ENCODE data around the gene ZC3H7B. TPM values are rescaled to one million over a fixed set of nuclear protein-coding genes. Genes with fewer than 3 reads are reported as not detected.

The ZC3H7B gene
- total and polyA plus RNA-seq, 5 donors: 35.2 to 43.5 (median 35.4) TPM

DNA sequence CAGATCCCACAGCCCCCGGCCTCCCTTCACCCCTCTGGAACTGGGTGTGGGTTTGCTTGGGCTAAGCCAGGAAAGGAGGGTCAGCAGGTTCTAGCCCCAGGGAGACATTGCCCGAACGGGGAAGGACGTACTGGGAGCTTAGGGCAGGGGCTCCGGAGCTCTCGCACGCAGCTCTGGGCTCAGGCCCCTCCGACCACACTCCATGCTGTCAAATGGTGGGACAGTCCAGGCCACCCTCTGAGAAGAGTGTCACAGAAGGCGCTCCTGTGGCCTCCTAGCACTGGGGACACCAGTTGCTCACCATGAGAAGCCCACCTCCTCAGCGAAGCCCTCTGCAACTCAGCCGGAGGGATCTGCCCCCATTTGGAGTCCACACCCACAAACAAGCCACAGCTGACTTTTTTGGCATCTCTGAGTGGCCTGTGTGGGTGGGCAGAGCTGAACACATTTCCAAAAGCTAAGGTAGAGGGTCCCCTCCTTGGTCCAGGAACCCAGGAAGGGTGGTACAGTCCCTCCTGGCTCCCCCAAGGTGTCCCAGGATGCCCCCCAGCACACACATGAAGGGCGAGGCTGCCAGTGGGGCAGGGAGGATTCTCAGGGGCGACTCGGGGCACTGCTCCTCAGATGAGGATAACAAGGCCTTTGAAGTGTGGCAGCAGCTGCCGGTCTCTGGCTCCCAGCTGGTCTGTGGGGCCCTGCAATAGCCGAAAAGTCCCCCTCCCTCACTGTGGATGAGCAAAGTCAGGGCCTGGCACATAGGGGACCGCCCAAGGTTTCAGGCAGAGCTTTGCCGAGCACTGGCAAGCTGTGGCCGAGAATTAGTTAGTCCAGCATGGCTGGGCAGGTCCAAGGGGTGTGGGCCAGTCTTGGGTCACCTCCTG is 67.5 kb downstream of the ZC3H7B start:
- Histone ChIP-seq H3K4me3 (ENCODE audit: low read length) (peak overlapping the region; percentile 1), H3K9me3 (ENCODE audit: control insufficient read depth, low read length) (no peaks in the 10 kb centered on the region), H3K27ac (ENCODE audit: low read length) (peak overlapping the region; percentile 11), H3K4me1 (ENCODE audit: control insufficient read depth, insufficient read depth, low read length) (peaks cover 5% of the 10 kb centered on the region), H3K27me3 (ENCODE audit: control insufficient read depth, insufficient read depth) (no peaks in the 10 kb centered on the region)
- DNase-seq: no peak
- no peak for ATAC-seq
- intact Hi-C loops (cut with DNase I): no loop called here
- WGBS: 56% methylated on average over 19 of the region's 19 CpGs

- DNase-seq (no peak), ATAC-seq (no peak)
- Histone ChIP-seq H3K27ac (ENCODE audit: low read length) (peak overlapping the region; percentile 11), H3K4me3 (ENCODE audit: low read length) (no peak overlapping the region), H3K27me3 (ENCODE audit: control insufficient read depth, insufficient read depth) (no peaks in the 10 kb centered on the region), H3K4me1 (ENCODE audit: control insufficient read depth, insufficient read depth, low read length) (peaks cover 5% of the 10 kb centered on the region), H3K9me3 (ENCODE audit: control insufficient read depth, low read length) (no peaks in the 10 kb centered on the region)
- 30% methylated on average over 3 of the region's 3 CpGs for WGBS
- intact Hi-C loops (cut with DNase I): no loop called here
Observed at GRCh38 chr22:41369424-41369745, 68.1 kb downstream of the ZC3H7B start.

DNA sequence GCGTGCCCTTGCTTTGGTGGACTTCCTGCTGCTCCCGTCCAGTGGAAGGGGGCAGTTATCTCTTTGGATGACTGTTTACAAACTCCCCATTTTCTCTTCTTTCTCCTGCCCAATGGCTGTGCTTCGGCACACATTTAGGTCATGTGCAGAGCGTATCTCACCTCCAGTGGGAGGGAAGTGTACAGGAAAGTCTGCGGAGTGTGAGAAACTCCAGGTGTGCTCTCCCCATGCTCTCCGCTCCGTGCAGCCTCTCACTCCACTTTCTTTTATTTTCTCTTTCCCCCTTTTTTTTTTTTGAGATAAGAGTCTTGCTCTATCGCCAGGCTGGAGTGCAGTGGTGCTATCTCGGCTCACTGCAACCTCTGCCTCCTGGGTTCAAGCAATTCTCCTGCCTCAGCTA is 68.5 kb downstream of the ZC3H7B start:
- no peak overlapping the region for H3K27ac ChIP-seq (ENCODE audit: low read length)
- DNase-seq (no peak), ATAC-seq (no peak)
- intact Hi-C loops (cut with DNase I): no loop called here
- H3K4me1 ChIP-seq (ENCODE audit: control insufficient read depth, insufficient read depth, low read length): peaks cover 5% of the 10 kb centered on the region
- H3K27me3 ChIP-seq (ENCODE audit: control insufficient read depth, insufficient read depth): no peaks in the 10 kb centered on the region
- 66% methylated on average over 9 of the region's 9 CpGs for WGBS
- H3K4me3 ChIP-seq (ENCODE audit: low read length): no peak overlapping the region
- no peaks in the 10 kb centered on the region for H3K9me3 ChIP-seq (ENCODE audit: control insufficient read depth, low read length)

GRCh38 chr22:41377846-41378245 is 76.5 kb downstream of the ZC3H7B start:
- Histone ChIP-seq H3K27ac (ENCODE audit: low read length) (no peak overlapping the region), H3K9me3 (ENCODE audit: control insufficient read depth, low read length) (no peaks in the 10 kb centered on the region), H3K4me3 (ENCODE audit: low read length) (no peak overlapping the region), H3K4me1 (ENCODE audit: control insufficient read depth, insufficient read depth, low read length) (no peaks in the 10 kb centered on the region), H3K27me3 (ENCODE audit: control insufficient read depth, insufficient read depth) (no peaks in the 10 kb centered on the region)
- intact Hi-C loops (cut with DNase I): no loop called here
- 60% methylated on average over 6 of the region's 6 CpGs for WGBS
- DNase-seq (no peak), ATAC-seq (no peak)

- ATAC-seq (peak; percentile 79), DNase-seq (peak in 1 of 3 donors; percentile 87)
- intact Hi-C loops (cut with DNase I): no loop called here
- under 1% methylated on average over 22 of the region's 22 CpGs for WGBS
- peak overlapping the region; percentile 95 for H3K27ac ChIP-seq (ENCODE audit: low read length)
- no peaks in the 10 kb centered on the region for H3K27me3 ChIP-seq (ENCODE audit: control insufficient read depth, insufficient read depth)
- H3K9me3 ChIP-seq (ENCODE audit: control insufficient read depth, low read length): no peaks in the 10 kb centered on the region
- peak overlapping the region; percentile 97 for H3K4me3 ChIP-seq (ENCODE audit: low read length)
- peaks cover 3% of the 10 kb centered on the region for H3K4me1 ChIP-seq (ENCODE audit: control insufficient read depth, insufficient read depth, low read length)
Observed at GRCh38 chr22:41380993-41381328, 79.6 kb downstream of the ZC3H7B start.

DNA sequence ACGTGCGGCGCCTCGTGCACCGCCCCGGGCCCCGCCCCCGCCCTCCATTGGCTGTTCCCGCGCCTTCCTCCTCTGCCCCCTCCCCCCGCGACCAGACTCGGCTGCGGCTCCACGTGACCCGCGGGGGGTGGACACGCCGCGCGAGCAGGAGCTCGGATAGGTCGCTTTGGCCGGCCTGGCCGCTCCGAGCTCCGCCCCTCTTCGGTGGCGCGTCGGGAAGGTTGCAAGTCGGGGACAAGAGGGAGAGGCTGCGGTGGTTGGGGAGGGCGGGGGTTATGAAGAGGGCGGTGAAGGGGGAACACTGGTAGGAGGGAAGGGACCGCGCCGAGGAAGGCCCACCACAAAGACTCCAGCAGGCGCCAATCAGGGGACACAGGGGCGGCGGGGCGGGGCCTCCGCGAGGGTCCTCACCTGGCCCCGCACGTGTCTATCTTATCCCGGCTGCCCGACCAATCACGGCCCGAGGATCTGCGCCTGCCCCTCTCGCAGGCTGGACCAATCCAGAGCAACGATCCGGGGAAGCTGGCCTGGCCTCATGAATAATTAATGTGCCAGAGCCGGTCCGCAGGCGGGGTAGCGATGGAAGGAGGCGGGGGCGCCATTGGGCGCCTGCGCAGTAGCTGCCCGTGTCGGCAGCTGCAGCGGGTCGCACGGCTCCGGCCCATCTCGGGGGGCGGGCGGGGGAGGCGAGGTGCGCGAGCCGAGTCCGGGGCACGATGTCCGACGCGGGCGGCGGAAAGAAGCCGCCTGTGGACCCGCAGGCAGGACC is 80.2 kb downstream of the ZC3H7B start, which contains the start of gene TEF:
Gene TEF (plus strand): TSS at position 614 of the 769 bp plus-strand sequence. CDS start 103 bp downstream, at position 717.
- peak within 1 kb of the TSS; percentile 97 for H3K4me3 ChIP-seq (ENCODE audit: low read length)
- no peaks in the 10 kb centered on the region for H3K9me3 ChIP-seq (ENCODE audit: control insufficient read depth, low read length)
- no peaks in the 10 kb centered on the region for H3K27me3 ChIP-seq (ENCODE audit: control insufficient read depth, insufficient read depth)
- peaks cover 3% of the 10 kb centered on the region for H3K4me1 ChIP-seq (ENCODE audit: control insufficient read depth, insufficient read depth, low read length)
- WGBS: under 1% methylated on average over 83 of the region's 84 CpGs
- peak; percentile 99 to 100 (median 100) for DNase-seq
- peak; percentile 92 to 94 for ATAC-seq
- intact Hi-C loops (cut with DNase I): no loop called here
- H3K27ac ChIP-seq (ENCODE audit: low read length): peak within 1 kb of the TSS; percentile 95

- WGBS: under 1% methylated on average over 35 of the region's 35 CpGs
- ATAC-seq (peak; percentile 65 to 69), DNase-seq (peak; percentile 77 to 93 (median 91))
- peak overlapping the region; percentile 97 for H3K4me3 ChIP-seq (ENCODE audit: low read length)
- no peaks in the 10 kb centered on the region for H3K27me3 ChIP-seq (ENCODE audit: control insufficient read depth, insufficient read depth)
- H3K9me3 ChIP-seq (ENCODE audit: control insufficient read depth, low read length): no peaks in the 10 kb centered on the region
- peaks cover 3% of the 10 kb centered on the region for H3K4me1 ChIP-seq (ENCODE audit: control insufficient read depth, insufficient read depth, low read length)
- intact Hi-C loops (cut with DNase I): no loop called here
- peak overlapping the region; percentile 88 for H3K27ac ChIP-seq (ENCODE audit: low read length)
Observed at GRCh38 chr22:41382098-41382578, 80.8 kb downstream of the ZC3H7B start.

- DNase-seq (peak in 2 of 3 donors; percentile 71 to 77), ATAC-seq (no peak)
- peak overlapping the region; percentile 97 for H3K4me3 ChIP-seq (ENCODE audit: low read length)
- 16% methylated on average over 19 of the region's 19 CpGs for WGBS
- no peaks in the 10 kb centered on the region for H3K27me3 ChIP-seq (ENCODE audit: control insufficient read depth, insufficient read depth)
- peaks cover 3% of the 10 kb centered on the region for H3K4me1 ChIP-seq (ENCODE audit: control insufficient read depth, insufficient read depth, low read length)
- H3K9me3 ChIP-seq (ENCODE audit: control insufficient read depth, low read length): no peaks in the 10 kb centered on the region
- intact Hi-C loops (cut with DNase I): no loop called here
- peak overlapping the region; percentile 88 for H3K27ac ChIP-seq (ENCODE audit: low read length)
Observed at GRCh38 chr22:41382610-41383009, 81.3 kb downstream of the ZC3H7B start.

DNA sequence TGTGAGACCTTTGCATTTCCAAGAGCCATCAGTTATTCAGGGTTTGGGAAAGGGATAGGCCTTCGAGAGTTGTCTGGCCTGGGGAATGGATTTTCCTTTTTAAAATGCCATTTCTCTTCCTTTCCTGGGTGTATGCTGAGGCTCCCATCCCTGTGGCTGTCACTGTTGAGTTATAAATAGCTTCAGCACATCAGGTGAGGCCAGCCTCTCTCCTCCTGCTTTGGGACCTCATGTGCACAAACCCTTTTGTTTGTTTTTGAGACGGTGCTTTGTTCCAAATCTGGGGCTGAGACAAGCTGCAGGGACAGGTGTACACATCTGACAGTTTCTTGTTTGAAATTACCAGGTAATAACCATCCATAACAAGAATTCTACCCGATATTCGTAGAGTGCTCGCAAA is 81.8 kb downstream of the ZC3H7B start:
- Histone ChIP-seq H3K4me3 (ENCODE audit: low read length) (peak overlapping the region; percentile 97), H3K4me1 (ENCODE audit: control insufficient read depth, insufficient read depth, low read length) (peaks cover 3% of the 10 kb centered on the region), H3K27ac (ENCODE audit: low read length) (peak overlapping the region; percentile 88), H3K27me3 (ENCODE audit: control insufficient read depth, insufficient read depth) (no peaks in the 10 kb centered on the region), H3K9me3 (ENCODE audit: control insufficient read depth, low read length) (no peaks in the 10 kb centered on the region)
- WGBS: 73% methylated on average over 5 of the region's 5 CpGs
- no peak for ATAC-seq
- intact Hi-C loops (cut with DNase I): no loop called here
- no peak for DNase-seq

DNA sequence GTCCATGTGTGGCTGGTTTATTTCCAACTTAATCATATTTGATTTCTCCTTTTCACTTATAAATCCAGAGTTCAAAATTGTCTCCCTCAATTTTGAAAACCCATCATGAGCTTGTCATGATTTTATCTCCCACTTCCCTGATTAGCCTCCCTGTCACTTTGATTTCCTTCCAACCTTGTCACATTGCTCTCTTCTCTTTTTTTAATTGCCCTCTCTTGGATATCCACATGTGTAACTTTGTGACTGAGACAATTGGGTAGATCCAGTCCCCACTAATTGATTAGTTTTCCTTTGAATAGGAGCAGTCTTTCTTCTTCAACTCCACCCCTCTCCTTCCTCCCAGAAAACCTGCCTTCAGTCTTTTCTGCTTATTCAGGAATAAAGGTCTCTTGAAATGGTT is 82.8 kb downstream of the ZC3H7B start:
- intact Hi-C loops (cut with DNase I): no loop called here
- no peaks in the 10 kb centered on the region for H3K9me3 ChIP-seq (ENCODE audit: control insufficient read depth, low read length)
- peaks cover 3% of the 10 kb centered on the region for H3K4me1 ChIP-seq (ENCODE audit: control insufficient read depth, insufficient read depth, low read length)
- H3K27me3 ChIP-seq (ENCODE audit: control insufficient read depth, insufficient read depth): no peaks in the 10 kb centered on the region
- H3K27ac ChIP-seq (ENCODE audit: low read length): no peak overlapping the region
- no peak overlapping the region for H3K4me3 ChIP-seq (ENCODE audit: low read length)
- no peak for DNase-seq
- no peak for ATAC-seq

DNA sequence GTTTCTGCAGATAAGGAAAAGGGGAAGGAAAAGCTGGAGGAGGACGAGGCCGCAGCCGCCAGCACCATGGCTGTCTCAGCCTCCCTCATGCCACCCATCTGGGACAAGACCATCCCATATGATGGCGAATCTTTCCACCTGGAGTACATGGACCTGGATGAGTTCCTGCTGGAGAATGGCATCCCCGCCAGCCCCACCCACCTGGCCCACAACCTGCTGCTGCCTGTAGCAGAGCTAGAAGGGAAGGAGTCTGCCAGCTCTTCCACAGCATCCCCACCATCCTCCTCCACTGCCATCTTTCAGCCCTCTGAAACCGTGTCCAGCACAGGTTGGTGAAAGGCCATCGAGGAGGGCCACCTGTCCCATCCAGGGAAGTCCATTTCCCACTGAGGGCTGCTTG is 86.0 kb downstream of the ZC3H7B start:
- 82% methylated on average over 7 of the region's 7 CpGs for WGBS
- Histone ChIP-seq H3K4me3 (ENCODE audit: low read length) (no peak overlapping the region), H3K4me1 (ENCODE audit: control insufficient read depth, insufficient read depth, low read length) (peaks cover 3% of the 10 kb centered on the region), H3K27me3 (ENCODE audit: control insufficient read depth, insufficient read depth) (no peaks in the 10 kb centered on the region), H3K27ac (ENCODE audit: low read length) (no peak overlapping the region), H3K9me3 (ENCODE audit: control insufficient read depth, low read length) (no peaks in the 10 kb centered on the region)
- DNase-seq (no peak), ATAC-seq (no peak)
- intact Hi-C loops (cut with DNase I): no loop called here
